HG03103 (cell line): ENCODE data around the gene MRPS35.

ENCODE experiments used
- ATAC-seq: cut with Tn5 transposase; IDR thresholded peaks from one replicate; pipeline ENCODE4 v1.9.1; 2021; ENCODE audit warnings: low read depth; ENCODE audit not compliant: unreplicated experiment

Gene MRPS35

DNA sequence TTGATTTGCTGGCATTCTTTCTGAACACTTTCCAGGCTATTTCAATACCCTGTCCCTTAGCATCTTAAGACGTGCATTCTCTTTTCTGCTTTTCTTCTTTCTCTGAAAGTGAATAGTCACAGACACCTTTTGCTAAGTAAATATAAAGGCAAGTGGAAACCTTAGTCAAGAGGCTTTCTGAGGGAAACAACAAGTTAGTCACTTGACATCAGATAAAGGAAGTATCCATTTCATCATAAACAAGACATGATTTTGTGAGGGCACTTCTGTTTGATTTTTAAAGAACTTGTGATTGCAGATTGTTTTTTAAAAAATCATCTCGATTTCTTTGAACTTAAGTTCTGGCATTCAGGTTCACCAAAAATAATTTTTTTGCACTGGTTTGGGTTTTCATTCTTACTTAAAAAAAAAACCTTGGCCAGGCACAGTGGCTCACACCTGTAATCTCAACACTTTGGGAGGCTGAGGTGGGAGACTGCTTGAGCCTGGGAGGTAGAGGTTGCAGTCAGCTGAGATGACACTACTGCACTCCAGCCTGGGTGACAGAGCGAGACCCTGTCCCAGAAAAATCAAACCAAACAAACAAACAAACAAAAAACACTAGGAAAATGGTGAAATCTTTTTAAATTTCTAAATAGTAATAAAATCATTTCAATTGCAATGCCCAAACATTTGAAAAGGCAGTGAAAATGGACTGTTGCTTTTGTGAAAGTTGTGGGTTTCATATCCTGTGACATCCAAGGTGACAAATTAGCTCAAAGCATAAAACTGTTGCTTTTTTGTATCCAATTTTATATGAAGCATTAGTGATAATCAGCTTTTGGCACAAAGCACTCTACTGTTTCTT is 61.1 kb downstream of the MRPS35 start:
- ATAC-seq = no peak

DNA sequence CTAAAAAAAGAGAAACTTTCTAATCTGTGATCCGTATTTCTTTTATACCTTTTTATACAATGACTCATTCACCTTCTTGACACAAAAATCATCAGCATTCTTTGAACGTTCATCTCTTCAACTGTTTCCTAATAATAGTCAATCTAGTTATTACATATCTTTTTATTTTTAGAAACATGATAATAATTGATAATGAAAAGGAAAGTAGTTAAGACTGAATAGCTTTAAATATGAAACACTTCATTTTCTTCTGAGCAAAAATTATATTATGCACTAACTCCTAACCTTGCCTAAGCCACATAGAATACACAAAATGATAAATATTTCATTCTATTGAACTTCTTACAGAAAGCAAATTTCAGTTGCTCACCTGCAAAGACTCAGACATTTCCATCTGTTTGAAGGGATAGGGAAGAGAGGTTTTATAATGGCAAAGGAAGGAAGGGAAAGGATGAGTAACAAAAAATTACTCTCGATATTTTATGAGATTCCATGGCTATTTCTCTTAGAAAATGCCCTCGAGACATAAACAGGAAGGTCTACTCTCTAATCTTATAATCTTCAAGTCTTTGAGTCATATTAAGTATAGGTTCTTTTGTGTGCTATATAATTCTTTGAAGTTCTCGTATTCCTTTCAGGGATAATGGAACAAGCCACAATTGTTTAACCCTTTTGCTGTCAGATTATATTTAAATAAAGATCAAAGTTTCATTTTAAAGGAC is 61.9 kb downstream of the MRPS35 start:
- no peak for ATAC-seq

- no peak for ATAC-seq
Measured at GRCh38 chr12:27777141-27777540, 66.5 kb downstream of the MRPS35 start.

- ATAC-seq = no peak
Measured at GRCh38 chr12:27778206-27778605, 67.6 kb downstream of the MRPS35 start.

DNA sequence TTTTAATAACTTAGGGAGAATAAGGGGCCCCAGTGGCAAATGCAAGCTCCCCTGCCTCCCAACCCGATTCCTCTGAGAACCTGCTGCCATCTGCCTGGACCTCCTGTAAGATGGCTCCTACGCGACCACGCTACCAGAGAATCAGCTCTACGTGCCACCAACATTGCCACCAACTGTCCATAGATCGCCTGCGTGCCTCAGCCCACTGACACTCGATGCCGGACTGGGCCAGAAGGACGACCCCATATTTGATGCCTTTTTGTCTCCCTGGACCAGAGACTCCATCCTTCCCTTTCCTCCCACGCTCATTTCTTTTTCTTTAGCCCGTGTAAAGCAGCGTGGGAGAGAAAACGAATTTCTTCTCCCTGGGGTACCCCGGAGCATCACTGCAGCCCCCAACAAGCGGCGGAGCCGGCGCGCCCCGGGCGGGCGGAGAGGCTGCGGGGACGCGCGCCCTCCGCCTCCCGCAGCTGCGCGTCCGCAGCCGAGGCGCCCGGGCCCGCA is 68.8 kb downstream of the MRPS35 start:
- no peak for ATAC-seq

GRCh38 chr12:27779920-27780611 is 69.4 kb downstream of the MRPS35 start, which contains the start of the genes KLHL42 and MANSC4:
Gene KLHL42 (plus strand): TSS chr12:27780233. CDS start chr12:27780331, 98 bp downstream.
Gene MANSC4 (minus strand): TSS chr12:27780236. CDS start chr12:27771276, 8,960 bp downstream.
- ATAC-seq = peak; percentile 69

- peak; percentile 36 for ATAC-seq
Measured at GRCh38 chr12:27780612-27781408, 70.2 kb downstream of the MRPS35 start.

- no peak for ATAC-seq
Measured at GRCh38 chr12:27781680-27782079, 71.0 kb downstream of the MRPS35 start.

GRCh38 chr12:27782481-27782880 is 71.8 kb downstream of the MRPS35 start:
- ATAC-seq = no peak

GRCh38 chr12:27785882-27786570 is 75.4 kb downstream of the MRPS35 start:
- no peak for ATAC-seq

GRCh38 chr12:27787559-27787958 is 76.9 kb downstream of the MRPS35 start:
- no peak for ATAC-seq

DNA sequence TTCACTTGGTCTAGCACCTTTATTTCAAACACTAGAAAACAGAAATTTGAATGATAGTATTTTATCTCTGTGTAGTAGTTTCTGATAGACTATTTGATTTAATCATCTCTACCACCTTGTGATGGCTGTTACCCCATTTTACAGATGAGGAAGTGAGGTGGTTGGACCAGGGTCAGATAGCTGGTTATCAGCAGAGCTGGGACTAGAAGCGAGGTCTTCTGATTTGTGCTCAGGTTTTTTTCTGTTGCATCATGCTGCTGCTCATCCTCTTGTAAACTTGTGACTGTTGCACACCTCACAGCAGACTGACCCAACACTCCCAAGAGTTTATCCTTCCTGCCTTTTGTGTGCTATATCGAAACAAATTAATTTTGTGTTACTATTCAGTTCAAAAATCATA is 79.5 kb downstream of the MRPS35 start:
- ATAC-seq = no peak

DNA sequence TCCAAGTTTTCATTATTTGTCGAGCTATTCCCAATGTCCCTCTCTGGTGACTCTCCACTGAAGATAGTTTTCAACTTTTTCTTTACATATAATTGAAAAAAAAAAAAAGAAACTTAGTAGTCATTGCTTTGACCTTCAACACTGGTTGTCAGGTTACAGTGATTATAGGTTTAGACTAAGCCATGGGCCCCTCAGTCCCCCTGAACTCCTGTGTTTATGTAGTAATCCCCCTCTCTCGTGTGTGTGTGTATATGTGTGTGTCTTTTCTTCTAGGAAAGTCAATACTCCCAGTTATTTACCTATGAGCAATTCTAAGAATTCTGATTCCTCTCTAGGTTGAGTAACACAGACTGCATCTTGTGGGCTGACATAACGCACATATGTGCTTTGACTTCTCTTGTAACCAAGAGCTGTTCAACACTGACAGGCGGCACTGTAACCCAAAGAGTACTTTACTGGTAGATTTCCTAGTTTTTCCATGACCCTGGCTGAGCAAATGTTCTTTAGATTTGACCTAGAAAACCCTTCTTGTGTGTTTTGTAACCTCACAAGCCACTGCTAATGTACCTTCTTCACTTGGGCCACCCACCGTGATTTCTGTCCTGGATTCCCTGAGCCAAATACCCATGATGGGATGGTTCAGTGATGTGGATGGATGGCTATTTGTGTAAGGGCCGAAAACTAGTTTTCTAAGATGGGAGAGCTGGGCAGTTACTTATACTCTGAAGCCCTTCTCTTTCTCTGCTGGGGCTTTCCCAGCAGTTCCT is 84.4 kb downstream of the MRPS35 start:
- ATAC-seq = no peak

DNA sequence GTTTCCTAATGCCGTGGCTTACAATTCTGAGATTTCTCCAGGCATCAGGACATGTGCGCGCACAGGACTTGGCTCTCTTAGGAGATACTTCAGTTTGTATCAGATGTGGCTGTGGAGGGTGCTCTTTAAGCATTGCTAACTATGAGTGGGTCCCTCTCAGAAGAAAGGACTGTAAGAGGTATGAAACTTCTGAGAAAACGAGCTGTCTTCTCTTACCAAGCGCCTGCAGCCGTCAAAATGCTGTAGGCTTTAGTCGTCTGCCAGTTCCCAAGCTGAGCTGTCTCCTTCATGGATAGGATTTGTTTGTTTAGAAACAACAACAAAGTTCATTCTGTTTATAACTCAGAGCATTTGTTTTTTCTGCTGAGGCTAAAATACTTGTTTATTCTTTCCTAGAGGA is 85.5 kb downstream of the MRPS35 start:
- no peak for ATAC-seq

DNA sequence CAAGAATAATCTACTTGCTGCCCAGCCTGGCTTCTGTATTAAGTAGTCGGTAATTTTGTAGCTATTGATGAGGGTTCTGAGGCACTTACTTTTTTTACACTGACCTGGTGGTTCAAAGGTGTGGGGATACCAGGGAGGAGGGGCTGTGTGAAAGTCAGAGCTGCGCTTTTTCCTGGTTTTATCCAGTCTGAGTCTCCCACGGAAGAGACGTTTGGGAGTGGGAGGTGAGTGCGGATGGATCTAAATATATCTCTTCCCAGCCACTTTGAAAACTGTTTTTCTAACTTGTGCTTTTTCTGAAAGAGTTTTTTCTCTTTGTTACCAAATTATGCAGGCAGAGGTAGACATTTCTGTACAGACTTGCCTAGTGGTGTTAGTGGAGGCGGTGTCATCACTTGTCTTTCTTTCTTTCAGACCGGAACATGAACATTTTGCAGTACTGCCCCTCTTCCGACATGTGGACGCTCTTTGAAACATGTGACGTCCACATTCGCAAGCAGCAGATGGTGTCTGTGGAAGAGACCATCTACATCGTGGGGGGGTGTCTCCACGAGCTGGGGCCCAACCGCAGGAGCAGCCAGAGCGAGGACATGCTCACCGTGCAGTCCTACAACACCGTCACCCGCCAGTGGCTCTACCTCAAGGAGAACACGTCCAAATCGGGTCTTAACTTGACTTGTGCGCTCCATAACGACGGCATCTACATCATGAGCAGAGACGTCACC is 86.8 kb downstream of the MRPS35 start:
- no peak for ATAC-seq

GRCh38 chr12:27800819-27801218 is 90.2 kb downstream of the MRPS35 start:
- no peak for ATAC-seq

DNA sequence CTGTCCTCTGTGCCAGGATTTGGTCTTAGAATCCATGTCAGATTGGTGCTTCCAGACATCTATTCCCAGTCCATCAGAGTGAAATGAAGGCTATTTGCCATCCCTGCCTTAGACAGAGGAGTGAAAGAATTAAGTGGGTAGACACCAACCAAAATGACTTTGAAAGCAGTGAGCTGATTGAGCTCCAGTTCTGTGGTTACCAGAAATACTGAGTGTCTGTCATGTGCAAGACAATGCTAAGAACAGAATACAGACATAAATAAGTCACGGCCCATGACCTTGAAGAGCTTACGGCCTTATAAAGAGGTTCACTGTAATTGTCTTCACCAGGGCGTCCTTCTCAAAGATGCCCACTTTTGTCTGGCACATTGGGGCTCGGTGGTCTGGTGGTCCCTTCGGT is 91.0 kb downstream of the MRPS35 start:
- no peak for ATAC-seq

- no peak for ATAC-seq
Measured at GRCh38 chr12:27802511-27802910, 91.9 kb downstream of the MRPS35 start.
